Myocyte (in vitro differentiated cells): ENCODE data around the gene SLC22A12. TPM values are rescaled to one million over a fixed set of nuclear protein-coding genes. Genes with fewer than 3 reads are reported as not detected.
"Not testable (repeated sequence)": the region's sequence is repeated elsewhere in the genome, so short reads cannot be mapped to it uniquely, and the experiment has no call there.

Source experiments
- DNase-seq: peaks from one replicate; pipeline ENCODE4 v3.0.0-alpha.2; 2012; ENCODE audit warnings: low read depth
- polyA plus RNA-seq: library from polyadenylated mRNA; unstranded; fragments of >200 nt; gene quantifications from one replicate; pipeline ENCODE4 v1.2.1, GENCODE V29; 2012; ENCODE audit warnings: missing spikeins
- total RNA-seq: library from RNA; depleted of rRNA; stranded (reverse); fragments of >200 nt; gene quantifications from 2 replicates; pipeline ENCODE4 v1.2.3, GENCODE V29; 2014

SLC22A12 gene
- total RNA-seq, result not detected in 2 replicates
- not detected for polyA plus RNA-seq

- DNase-seq, result no peak
These were observed at the start of gene SLC22A12 for GRCh38 chr11:64590763-64591221. Gene SLC22A12 (plus strand): TSS chr11:64591220. CDS start chr11:64591557, 337 bp downstream.

DNA sequence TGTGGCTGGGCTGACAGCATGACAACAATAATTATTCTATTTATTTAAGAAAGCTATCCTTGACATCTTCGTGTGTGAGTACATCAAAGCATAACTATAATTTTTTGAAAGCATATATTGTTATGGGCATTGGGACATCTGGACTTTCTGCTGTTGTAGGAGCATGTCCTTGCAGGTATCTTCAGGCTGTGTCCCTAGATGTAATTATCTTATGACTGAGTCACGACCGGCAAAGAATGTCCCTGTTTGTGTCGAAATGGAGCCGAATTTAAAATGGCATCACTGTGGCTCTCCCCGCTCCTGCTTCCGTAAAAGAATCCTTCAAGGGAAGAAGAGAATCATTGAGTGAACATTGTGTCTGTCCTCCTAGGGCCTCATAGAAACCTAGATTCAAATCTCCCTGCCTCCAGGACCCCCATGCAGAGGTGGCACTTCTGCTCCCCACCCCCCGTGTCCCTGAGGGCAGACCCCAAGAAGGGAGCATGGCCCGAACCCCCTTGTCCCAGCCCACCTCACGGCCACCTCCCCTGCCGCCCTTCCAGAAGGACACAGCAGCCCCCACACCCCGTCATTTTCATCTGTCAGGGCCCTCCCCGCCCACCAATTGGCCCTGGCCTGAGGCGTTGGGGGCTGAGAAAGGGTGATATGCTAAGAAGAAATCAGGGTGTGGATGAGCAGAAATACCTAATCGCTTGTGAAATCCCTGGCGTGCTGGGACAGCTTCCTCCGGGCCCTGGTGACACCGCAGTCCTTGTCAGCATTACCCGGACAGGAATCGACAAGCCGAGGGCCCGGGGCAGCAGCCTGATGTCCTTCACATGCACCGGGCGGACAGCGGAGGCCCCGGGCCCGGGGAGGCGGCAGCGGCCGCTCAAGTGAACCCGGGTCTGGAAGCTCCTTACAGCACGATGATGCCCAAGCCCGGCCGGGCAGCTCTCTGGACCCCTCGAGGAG is 48.6 kb upstream of the SLC22A12 start:
- DNase-seq, result no peak

DNA sequence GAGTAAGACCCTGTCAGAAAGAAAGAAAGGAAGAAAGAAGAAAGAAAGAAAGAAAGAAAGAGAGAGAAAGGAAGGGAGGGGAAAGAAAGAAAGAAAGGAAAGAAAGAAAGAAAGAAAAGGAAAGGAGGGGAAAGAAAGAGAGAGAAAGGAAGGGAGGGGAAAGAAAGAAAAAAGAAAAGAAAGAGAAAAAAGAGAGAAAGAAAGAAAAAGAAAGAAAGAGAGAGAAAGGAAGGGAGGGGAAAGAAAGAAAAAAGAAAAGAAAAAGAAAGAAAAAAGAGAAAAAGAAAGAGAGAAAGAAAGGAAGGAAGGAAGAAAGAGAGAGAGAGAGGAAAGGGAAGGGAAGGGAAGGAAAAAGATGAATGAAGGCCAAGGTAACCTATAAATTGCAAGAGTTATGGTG is 47.2 kb upstream of the SLC22A12 start:
- no peak for DNase-seq

DNA sequence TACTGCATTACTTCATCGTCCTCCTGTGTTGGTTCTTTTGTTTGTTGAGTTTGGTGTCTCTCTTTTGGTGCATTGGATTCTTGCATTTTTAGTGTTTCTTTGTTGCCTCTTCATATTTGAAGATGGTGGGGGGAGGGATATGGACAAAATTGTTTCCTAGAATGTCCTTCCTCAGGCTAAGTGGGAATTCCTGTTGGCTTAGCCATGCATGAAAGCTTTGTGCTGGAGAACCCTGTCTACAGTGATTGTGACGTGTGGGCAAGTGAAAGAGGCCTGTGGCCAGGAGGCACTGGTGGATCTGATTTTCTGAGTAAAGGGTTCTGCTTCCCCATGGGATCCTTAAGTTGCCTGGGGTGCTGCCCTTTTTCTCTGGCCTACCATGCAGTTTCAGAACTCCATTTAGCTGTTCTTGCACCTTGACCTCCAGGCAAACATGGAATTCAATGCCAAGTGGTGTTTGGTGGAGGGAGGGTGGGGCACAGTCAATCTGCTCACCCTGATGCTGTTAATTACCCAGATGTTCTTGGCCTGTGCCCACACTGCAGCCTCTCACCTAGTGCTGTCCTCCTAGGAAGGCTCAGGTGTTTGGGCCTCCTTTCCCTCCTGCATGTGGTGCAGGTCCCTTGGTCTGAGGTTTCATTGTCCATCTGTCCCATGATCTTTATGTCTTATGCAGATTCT is 46.3 kb upstream of the SLC22A12 start:
- no peak for DNase-seq

DNA sequence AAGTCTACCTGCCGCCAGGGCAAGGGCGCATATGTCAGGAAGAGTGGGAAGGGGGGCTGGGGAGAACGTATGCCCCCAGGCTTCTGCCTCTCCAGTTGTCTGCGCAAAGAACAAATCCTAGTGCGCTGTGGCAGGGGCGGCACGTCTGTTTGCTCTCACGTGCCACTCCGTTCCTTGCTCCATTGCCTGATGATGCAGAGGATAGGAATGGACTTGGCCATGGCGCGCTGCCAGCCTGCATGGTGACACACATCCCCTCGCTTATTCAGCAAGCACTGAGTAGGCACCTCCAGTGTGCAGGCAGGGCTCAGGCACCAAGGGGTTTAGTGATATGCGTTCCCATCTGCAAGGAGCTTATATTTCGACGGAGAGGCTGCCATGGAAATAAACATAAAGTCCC is 45.4 kb upstream of the SLC22A12 start:
- no peak for DNase-seq

DNA sequence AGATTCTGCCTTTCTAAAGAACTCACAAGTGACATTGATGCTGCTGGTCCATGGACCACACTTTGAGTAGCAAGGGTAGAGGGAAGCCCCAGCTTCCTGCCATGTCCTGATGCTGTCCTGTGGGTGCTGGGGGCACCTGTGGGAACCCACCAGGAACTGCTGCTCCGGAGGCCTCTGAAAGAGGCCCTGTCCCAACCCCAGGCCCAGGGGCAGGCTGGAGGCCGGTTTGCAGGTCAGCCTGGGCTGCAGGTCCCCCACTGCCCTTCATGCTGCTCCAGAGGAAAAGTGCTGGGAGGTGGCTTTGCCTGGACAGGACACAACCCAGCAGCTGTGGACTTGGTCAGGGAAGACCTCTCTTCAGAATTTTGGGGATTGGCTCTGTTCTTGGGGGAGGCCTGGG is 44.8 kb upstream of the SLC22A12 start:
- DNase-seq, result no peak

DNA sequence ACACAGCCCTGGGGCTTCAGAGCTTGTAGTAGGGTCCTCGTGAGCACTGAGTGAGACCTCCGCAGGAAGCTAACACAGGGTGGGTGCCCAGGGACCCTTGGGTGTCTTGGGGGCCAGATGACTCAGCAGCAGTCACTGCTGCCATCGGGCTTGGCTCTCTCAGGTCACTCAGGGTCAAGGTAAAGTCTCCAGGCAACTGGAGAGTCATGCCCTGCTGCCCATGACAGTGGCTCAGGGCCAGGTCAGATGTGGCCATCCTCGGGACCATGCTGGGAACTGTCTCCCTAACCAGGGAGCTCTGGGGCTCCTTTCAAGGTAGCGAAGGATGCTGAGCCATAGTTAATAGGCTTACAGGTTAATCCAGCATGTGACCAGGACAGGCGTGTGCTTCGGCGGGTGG is 44.4 kb upstream of the SLC22A12 start:
- DNase-seq, result no peak

DNA sequence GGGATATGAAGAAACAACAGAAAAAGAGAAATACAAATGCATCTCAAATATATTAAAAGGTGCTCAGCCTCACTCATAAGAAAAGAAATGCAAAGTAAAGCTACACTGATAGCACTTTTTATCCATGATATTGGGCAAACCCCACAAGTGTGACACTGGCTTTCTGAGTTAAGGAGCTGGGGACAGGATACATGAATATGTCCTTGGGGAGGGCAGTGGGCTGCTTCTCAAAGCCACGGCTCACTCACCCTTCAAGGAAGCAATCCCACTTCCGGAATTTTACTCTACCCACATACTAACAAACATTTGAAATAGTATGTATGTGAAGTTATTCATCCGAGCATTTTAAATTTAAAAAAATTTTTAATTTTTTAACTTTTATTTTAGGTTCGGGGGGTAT is 41.1 kb upstream of the SLC22A12 start:
- no peak for DNase-seq

GRCh38 chr11:64553554-64554201 is 37.3 kb upstream of the SLC22A12 start:
- peak; percentile 34 for DNase-seq

DNA sequence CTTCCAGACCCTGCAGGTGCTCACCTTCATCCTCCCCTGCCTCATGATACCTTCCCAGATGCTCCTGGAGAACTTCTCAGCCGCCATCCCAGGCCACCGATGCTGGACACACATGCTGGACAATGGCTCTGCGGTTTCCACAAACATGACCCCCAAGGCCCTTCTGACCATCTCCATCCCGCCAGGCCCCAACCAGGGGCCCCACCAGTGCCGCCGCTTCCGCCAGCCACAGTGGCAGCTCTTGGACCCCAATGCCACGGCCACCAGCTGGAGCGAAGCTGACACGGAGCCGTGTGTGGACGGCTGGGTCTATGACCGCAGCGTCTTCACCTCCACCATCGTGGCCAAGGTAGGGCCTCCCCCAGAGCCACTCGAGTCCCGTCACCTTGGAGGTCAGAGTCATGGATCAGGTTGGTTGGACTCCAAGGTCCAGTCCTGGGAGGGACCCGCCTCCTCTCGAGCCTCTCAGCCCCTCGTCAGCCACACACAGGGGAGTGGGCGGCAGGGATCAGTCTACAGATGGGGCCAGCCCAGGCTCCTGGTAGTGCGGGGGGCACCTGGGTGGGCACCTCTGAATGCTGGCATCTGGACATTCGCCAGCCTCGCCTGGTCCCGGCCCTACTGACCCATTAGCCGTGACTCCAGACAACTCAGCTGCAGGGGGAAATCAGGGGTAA is 34.8 kb upstream of the SLC22A12 start:
- no peak for DNase-seq

DNA sequence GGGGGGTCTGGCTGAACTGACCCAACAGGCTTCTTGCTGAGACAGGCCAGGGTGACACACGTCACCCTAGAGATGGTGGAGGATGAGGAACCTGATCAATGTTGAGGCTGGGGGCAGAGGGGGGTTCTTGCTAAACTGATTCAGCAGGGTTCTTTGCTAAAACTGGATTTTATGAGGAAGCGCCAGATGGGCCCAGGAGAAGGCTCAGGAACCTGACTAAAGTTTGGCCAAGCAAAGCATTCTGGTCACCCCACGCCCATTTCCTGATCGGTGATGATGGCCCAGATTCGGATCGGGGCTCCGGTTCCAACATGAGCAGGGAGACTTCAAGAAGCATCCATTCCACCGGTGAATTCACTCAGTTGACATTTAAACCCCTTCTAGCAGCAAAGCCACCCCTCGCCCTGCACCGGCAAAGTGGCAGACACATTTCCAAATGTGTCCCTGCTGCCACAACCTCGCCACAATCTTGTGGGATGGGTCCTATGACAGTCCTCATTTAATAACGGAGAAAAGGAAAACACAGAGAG is 34.2 kb upstream of the SLC22A12 start:
- no peak for DNase-seq

DNA sequence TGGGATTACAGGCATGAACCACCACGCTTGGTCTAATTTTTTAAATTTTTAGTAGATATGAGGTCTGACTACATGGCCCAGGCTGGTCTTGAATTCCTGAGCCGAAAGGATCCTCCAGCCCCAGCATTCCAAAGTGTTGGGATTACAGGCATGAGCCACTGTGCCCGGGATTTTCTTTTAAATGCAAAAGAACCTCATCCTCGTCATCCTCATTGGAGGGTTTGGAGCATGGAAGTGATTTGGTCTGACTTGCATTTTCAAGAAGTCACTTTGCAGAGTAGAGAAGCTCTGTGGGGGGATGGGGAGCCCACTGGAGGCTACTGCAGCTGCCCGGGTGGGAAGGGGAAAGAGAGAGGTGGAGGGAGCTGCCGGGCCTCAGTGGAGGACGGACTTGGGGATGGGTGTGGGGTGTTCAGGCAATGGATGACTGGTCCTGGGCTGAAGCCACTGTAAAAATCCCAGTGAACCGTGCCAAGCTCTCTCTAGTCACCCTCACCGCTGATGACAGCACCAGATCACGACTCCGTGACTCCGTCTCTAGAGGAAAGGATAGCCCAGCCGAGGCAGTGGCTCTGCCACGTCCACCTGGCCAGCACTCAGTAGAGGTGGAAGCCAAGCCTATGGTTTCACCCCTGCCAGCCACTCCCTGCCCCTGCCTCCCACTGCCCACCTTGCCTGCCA is 32.8 kb upstream of the SLC22A12 start:
- no peak for DNase-seq

- no peak for DNase-seq
These were observed 32.2 kb upstream of the SLC22A12 start for GRCh38 chr11:64558869-64559268.

GRCh38 chr11:64559351-64560138 is 31.5 kb upstream of the SLC22A12 start:
- DNase-seq, result no peak

- DNase-seq, result no peak
These were observed 30.8 kb upstream of the SLC22A12 start for GRCh38 chr11:64560139-64560771.

DNA sequence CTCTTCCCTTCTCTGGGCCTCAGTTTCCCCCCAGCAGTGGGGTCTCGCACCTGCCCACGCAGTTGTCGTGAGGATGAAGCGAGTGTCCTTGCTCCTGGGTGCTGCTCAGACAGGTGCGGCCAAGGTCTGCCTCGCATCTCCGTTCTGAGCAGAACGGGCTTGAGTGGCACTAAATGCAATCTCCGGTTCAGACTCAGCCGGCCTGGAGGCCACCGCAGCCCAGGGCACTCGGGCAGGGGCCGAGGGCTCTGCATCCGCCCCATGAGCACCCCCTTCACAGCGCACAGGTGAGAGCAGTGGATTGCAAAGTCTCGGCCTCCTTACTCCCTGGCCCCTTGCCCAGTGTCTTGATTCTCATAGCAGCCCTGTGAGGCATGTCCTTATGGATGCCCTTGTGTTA is 30.1 kb upstream of the SLC22A12 start:
- no peak for DNase-seq

- DNase-seq, result not testable (repeated sequence)
These were observed 29.6 kb upstream of the SLC22A12 start for GRCh38 chr11:64561429-64561828.

DNA sequence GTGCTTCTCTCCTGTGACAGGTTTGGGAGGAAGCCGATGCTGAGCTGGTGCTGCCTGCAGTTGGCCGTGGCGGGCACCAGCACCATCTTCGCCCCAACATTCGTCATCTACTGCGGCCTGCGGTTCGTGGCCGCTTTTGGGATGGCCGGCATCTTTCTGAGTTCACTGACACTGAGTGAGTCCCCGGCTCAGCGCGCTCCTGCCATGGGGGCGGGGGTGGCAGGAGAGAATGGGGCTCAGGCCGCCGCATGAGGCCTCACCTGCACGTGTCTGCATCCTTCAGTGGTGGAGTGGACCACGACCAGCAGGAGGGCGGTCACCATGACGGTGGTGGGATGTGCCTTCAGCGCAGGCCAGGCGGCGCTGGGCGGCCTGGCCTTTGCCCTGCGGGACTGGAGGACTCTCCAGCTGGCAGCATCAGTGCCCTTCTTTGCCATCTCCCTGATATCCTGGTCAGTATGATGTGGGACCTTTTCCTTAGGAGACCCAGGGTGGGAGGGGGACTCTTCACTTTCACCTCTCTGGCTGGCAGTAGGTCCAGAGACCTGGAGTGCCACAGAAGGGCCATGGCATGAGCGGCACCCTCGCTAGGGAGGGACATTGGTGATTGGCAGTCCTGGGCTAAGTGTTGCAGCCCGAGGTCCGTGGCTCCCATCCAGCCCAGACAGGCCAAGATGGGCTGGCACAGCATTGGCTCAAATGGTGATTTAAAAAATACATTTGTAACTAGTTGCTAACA is 28.9 kb upstream of the SLC22A12 start:
- DNase-seq, result no peak
